ENCODE measurements around the gene MCEMP1. TPM values are rescaled to one million over a fixed set of nuclear protein-coding genes. Genes with fewer than 3 reads are reported as not detected.

MCEMP1 gene
- total RNA-seq, 1 donor from 2014 or later: 184 TPM

GRCh38 chr19:7694499-7694898 is 17.6 kb downstream of the MCEMP1 start:
- H3K4me1 ChIP-seq: no peaks in the 10 kb centered on the region
- ATAC-seq: no peak
- intact Hi-C loops (cut with DNase I): no loop called here
- H3K36me3 ChIP-seq: no peaks in the 10 kb centered on the region
- TF ChIP-seq CTCF (IDR thresholded peaks at IDR 0.05): no peak
- H3K9me3 ChIP-seq: no peaks in the 10 kb centered on the region
- no peak for DNase-seq
- peaks cover 34% of the 10 kb centered on the region for H3K27me3 ChIP-seq (ENCODE audit: low read depth)
- no peak overlapping the region for H3K27ac ChIP-seq
- H3K4me3 ChIP-seq: no peak overlapping the region

- Histone ChIP-seq H3K27ac (no peak overlapping the region), H3K36me3 (no peaks in the 10 kb centered on the region), H3K27me3 (ENCODE audit: low read depth) (peaks cover 33% of the 10 kb centered on the region), H3K4me3 (no peak overlapping the region), H3K4me1 (no peaks in the 10 kb centered on the region), H3K9me3 (no peaks in the 10 kb centered on the region)
- intact Hi-C loops (cut with DNase I): no loop called here
- no peak for TF ChIP-seq CTCF (IDR thresholded peaks at IDR 0.05)
- DNase-seq (no peak), ATAC-seq (no peak)
These were observed 20.9 kb downstream of the MCEMP1 start for GRCh38 chr19:7697721-7698287.

- no peak for TF ChIP-seq CTCF (IDR thresholded peaks at IDR 0.05)
- H3K4me3 ChIP-seq: no peak overlapping the region
- no peak for ATAC-seq
- no peaks in the 10 kb centered on the region for H3K36me3 ChIP-seq
- H3K27me3 ChIP-seq (ENCODE audit: low read depth): peaks cover 33% of the 10 kb centered on the region
- intact Hi-C loops (cut with DNase I): no loop called here
- DNase-seq: no peak
- no peaks in the 10 kb centered on the region for H3K9me3 ChIP-seq
- H3K27ac ChIP-seq: no peak overlapping the region
- H3K4me1 ChIP-seq: no peaks in the 10 kb centered on the region
These were observed 21.7 kb downstream of the MCEMP1 start for GRCh38 chr19:7698583-7698982.

- intact Hi-C loops (cut with DNase I): no loop called here
- H3K27ac ChIP-seq: no peak overlapping the region
- H3K4me1 ChIP-seq: no peaks in the 10 kb centered on the region
- H3K36me3 ChIP-seq: no peaks in the 10 kb centered on the region
- TF ChIP-seq CTCF (IDR thresholded peaks at IDR 0.05): no peak
- peaks cover 33% of the 10 kb centered on the region for H3K27me3 ChIP-seq (ENCODE audit: low read depth)
- no peaks in the 10 kb centered on the region for H3K9me3 ChIP-seq
- DNase-seq (no peak), ATAC-seq (no peak)
- H3K4me3 ChIP-seq: no peak overlapping the region
These were observed 22.1 kb downstream of the MCEMP1 start for GRCh38 chr19:7699003-7699402.

- Histone ChIP-seq H3K4me3 (no peak overlapping the region), H3K27ac (no peak overlapping the region), H3K36me3 (no peaks in the 10 kb centered on the region), H3K4me1 (no peaks in the 10 kb centered on the region), H3K27me3 (ENCODE audit: low read depth) (peaks cover 33% of the 10 kb centered on the region), H3K9me3 (no peaks in the 10 kb centered on the region)
- DNase-seq (no peak), ATAC-seq (no peak)
- no peak for TF ChIP-seq CTCF (IDR thresholded peaks at IDR 0.05)
- intact Hi-C loops (cut with DNase I): no loop called here
These were observed 22.8 kb downstream of the MCEMP1 start for GRCh38 chr19:7699417-7700401.
